ENCODE measurements around the gene USP36. TPM values are rescaled to one million over a fixed set of nuclear protein-coding genes. Genes with fewer than 3 reads are reported as not detected.

The USP36 gene
- total and polyA plus RNA-seq, 5 donors, result 16.2 to 42.9 (median 26.6) TPM

GRCh38 chr17:78836420-78837021 is 4.1 kb downstream of the USP36 start:
- Histone ChIP-seq H3K9me3 (ENCODE audit: control insufficient read depth, low read length) (no peaks in the 10 kb centered on the region), H3K27ac (ENCODE audit: low read length) (no peak overlapping the region), H3K4me1 (ENCODE audit: control insufficient read depth, insufficient read depth, low read length) (peaks cover 2% of the 10 kb centered on the region), H3K27me3 (ENCODE audit: control insufficient read depth, insufficient read depth) (no peaks in the 10 kb centered on the region), H3K4me3 (ENCODE audit: low read length) (no peak overlapping the region)
- 79% methylated on average over 5 of the region's 5 CpGs for WGBS
- DNase-seq, result no peak
- intact Hi-C loops (cut with DNase I), result no loop called here
- no peak for ATAC-seq

GRCh38 chr17:78834571-78834970 is 6.0 kb downstream of the USP36 start:
- Histone ChIP-seq H3K4me3 (ENCODE audit: low read length) (no peak overlapping the region), H3K9me3 (ENCODE audit: control insufficient read depth, low read length) (no peaks in the 10 kb centered on the region), H3K27me3 (ENCODE audit: control insufficient read depth, insufficient read depth) (no peaks in the 10 kb centered on the region), H3K4me1 (ENCODE audit: control insufficient read depth, insufficient read depth, low read length) (peaks cover 2% of the 10 kb centered on the region), H3K27ac (ENCODE audit: low read length) (no peak overlapping the region)
- 96% methylated on average over 8 of the region's 8 CpGs for WGBS
- no peak for ATAC-seq
- intact Hi-C loops (cut with DNase I), result no loop called here
- no peak for DNase-seq

GRCh38 chr17:78832541-78832810 is 8.1 kb downstream of the USP36 start:
- no peak overlapping the region for H3K4me3 ChIP-seq (ENCODE audit: low read length)
- H3K27me3 ChIP-seq (ENCODE audit: control insufficient read depth, insufficient read depth), result no peaks in the 10 kb centered on the region
- no peak for ATAC-seq
- H3K4me1 ChIP-seq (ENCODE audit: control insufficient read depth, insufficient read depth, low read length), result no peaks in the 10 kb centered on the region
- intact Hi-C loops (cut with DNase I), result no loop called here
- no peak overlapping the region for H3K27ac ChIP-seq (ENCODE audit: low read length)
- DNase-seq, result no peak
- WGBS, result 95% methylated on average over 2 of the region's 2 CpGs
- H3K9me3 ChIP-seq (ENCODE audit: control insufficient read depth, low read length), result no peaks in the 10 kb centered on the region

- DNase-seq, result no peak
- intact Hi-C loops (cut with DNase I), result no loop called here
Observed at GRCh38 chr17:78831688-78832540, 8.7 kb downstream of the USP36 start.

GRCh38 chr17:78829477-78829876 is 11.1 kb downstream of the USP36 start:
- no peak for DNase-seq
- H3K27ac ChIP-seq (ENCODE audit: low read length), result no peak overlapping the region
- ATAC-seq, result no peak
- no peaks in the 10 kb centered on the region for H3K27me3 ChIP-seq (ENCODE audit: control insufficient read depth, insufficient read depth)
- no peak overlapping the region for H3K4me3 ChIP-seq (ENCODE audit: low read length)
- intact Hi-C loops (cut with DNase I), result no loop called here
- no peaks in the 10 kb centered on the region for H3K9me3 ChIP-seq (ENCODE audit: control insufficient read depth, low read length)
- WGBS, result 97% methylated on average over 6 of the region's 6 CpGs
- no peaks in the 10 kb centered on the region for H3K4me1 ChIP-seq (ENCODE audit: control insufficient read depth, insufficient read depth, low read length)

More at GRCh38 chr17:78831688-78832540, 8.7 kb downstream of the USP36 start:
- H3K27ac ChIP-seq (ENCODE audit: low read length), result no peak overlapping the region
- no peaks in the 10 kb centered on the region for H3K4me1 ChIP-seq (ENCODE audit: control insufficient read depth, insufficient read depth, low read length)
- H3K27me3 ChIP-seq (ENCODE audit: control insufficient read depth, insufficient read depth), result no peaks in the 10 kb centered on the region
- H3K9me3 ChIP-seq (ENCODE audit: control insufficient read depth, low read length), result no peaks in the 10 kb centered on the region
- no peak for ATAC-seq
- no peak overlapping the region for H3K4me3 ChIP-seq (ENCODE audit: low read length)
- 89% methylated on average over 15 of the region's 15 CpGs for WGBS

GRCh38 chr17:78828470-78829185 is 12.0 kb downstream of the USP36 start:
- no peak overlapping the region for H3K4me3 ChIP-seq (ENCODE audit: low read length)
- DNase-seq, result no peak
- H3K9me3 ChIP-seq (ENCODE audit: control insufficient read depth, low read length), result no peaks in the 10 kb centered on the region
- intact Hi-C loops (cut with DNase I), result no loop called here
- no peaks in the 10 kb centered on the region for H3K27me3 ChIP-seq (ENCODE audit: control insufficient read depth, insufficient read depth)
- 91% methylated on average over 14 of the region's 14 CpGs for WGBS
- ATAC-seq, result no peak
- H3K4me1 ChIP-seq (ENCODE audit: control insufficient read depth, insufficient read depth, low read length), result no peaks in the 10 kb centered on the region
- no peak overlapping the region for H3K27ac ChIP-seq (ENCODE audit: low read length)

GRCh38 chr17:78826836-78827509 is 13.6 kb downstream of the USP36 start:
- H3K4me3 ChIP-seq (ENCODE audit: low read length), result no peak overlapping the region
- H3K4me1 ChIP-seq (ENCODE audit: control insufficient read depth, insufficient read depth, low read length), result no peaks in the 10 kb centered on the region
- WGBS, result 86% methylated on average over 21 of the region's 21 CpGs
- no peaks in the 10 kb centered on the region for H3K9me3 ChIP-seq (ENCODE audit: control insufficient read depth, low read length)
- intact Hi-C loops (cut with DNase I), result no loop called here
- ATAC-seq, result no peak
- no peak overlapping the region for H3K27ac ChIP-seq (ENCODE audit: low read length)
- DNase-seq, result peak in 2 of 3 donors; percentile 43 to 73
- H3K27me3 ChIP-seq (ENCODE audit: control insufficient read depth, insufficient read depth), result no peaks in the 10 kb centered on the region

GRCh38 chr17:78826421-78826820 is 14.2 kb downstream of the USP36 start:
- WGBS, result 81% methylated on average over 5 of the region's 5 CpGs
- H3K27ac ChIP-seq (ENCODE audit: low read length), result no peak overlapping the region
- H3K27me3 ChIP-seq (ENCODE audit: control insufficient read depth, insufficient read depth), result no peaks in the 10 kb centered on the region
- H3K9me3 ChIP-seq (ENCODE audit: control insufficient read depth, low read length), result no peaks in the 10 kb centered on the region
- no peak for ATAC-seq
- no peak for DNase-seq
- H3K4me1 ChIP-seq (ENCODE audit: control insufficient read depth, insufficient read depth, low read length), result no peaks in the 10 kb centered on the region
- no peak overlapping the region for H3K4me3 ChIP-seq (ENCODE audit: low read length)
- intact Hi-C loops (cut with DNase I), result no loop called here

- DNase-seq (no peak), ATAC-seq (no peak)
- H3K9me3 ChIP-seq (ENCODE audit: control insufficient read depth, low read length), result no peaks in the 10 kb centered on the region
- no peaks in the 10 kb centered on the region for H3K27me3 ChIP-seq (ENCODE audit: control insufficient read depth, insufficient read depth)
- intact Hi-C loops (cut with DNase I), result no loop called here
- no peaks in the 10 kb centered on the region for H3K4me1 ChIP-seq (ENCODE audit: control insufficient read depth, insufficient read depth, low read length)
- no peak overlapping the region for H3K27ac ChIP-seq (ENCODE audit: low read length)
- H3K4me3 ChIP-seq (ENCODE audit: low read length), result no peak overlapping the region
- 93% methylated on average over 6 of the region's 6 CpGs for WGBS
Observed at GRCh38 chr17:78825696-78826095, 14.9 kb downstream of the USP36 start.

- H3K27me3 ChIP-seq (ENCODE audit: control insufficient read depth, insufficient read depth), result no peaks in the 10 kb centered on the region
- no peaks in the 10 kb centered on the region for H3K9me3 ChIP-seq (ENCODE audit: control insufficient read depth, low read length)
- no peak overlapping the region for H3K27ac ChIP-seq (ENCODE audit: low read length)
- intact Hi-C loops (cut with DNase I), result no loop called here
- DNase-seq (no peak), ATAC-seq (no peak)
- H3K4me3 ChIP-seq (ENCODE audit: low read length), result no peak overlapping the region
- WGBS, result 91% methylated on average over 7 of the region's 7 CpGs
- no peaks in the 10 kb centered on the region for H3K4me1 ChIP-seq (ENCODE audit: control insufficient read depth, insufficient read depth, low read length)
Observed at GRCh38 chr17:78824240-78824639, 16.4 kb downstream of the USP36 start.
